Heart left ventricle (tissue), 13 donors: ENCODE results near the gene WNT6.

Source experiments
- POLR2A ChIP-seq, 2 donors: fragments of 450-650 bp; IDR thresholded peaks; one replicate each; pipeline ENCODE4 v1.6.1; 2017; ENCODE audit warnings: antibody characterized with exemption in 2 of 2, mild to moderate bottlenecking in 2 of 2, moderate library complexity in 2 of 2
- TF ChIP-seq, protein P1 (sequence below), 12 donors: fragments of 200-600 bp; sonication (generic) in 4 of 12; IDR thresholded peaks; one replicate each; pipeline versions ENCODE4 v1.5.0 to v1.8.0; 2018 to 2022; ENCODE audit warnings: antibody characterized with exemption in 12 of 12, mild to moderate bottlenecking in 5 of 12
- donor health status: ischemic (EF 13 %, LVEDD 7.1; RV severe dilation, severe dysfunction).
- donor health status: DM: no; HTN: yes; CAD: no.
- donor health status: DM: no; HTN: no; CAD: no.
- donor health status: ischemic (EF 25% LVEDD 6.9; RV normal size, moderate dysfunction).
- donor health status: ischemic (EF 25% LVEDD 5.7; RV mildly dilated, moderate dysfunction).
- donor health status: ischemic (EF 35%, LVEDD 5.7; RV mildly dilated, moderate dysfunction).
- donor health status: nonischemic (EF 11% LVEDD 7.7; RV severe dilation, severe dysfunction).
- donor health status: DM: yes; HTN: yes; CAD: no.
- donor health status: PGD.
- donor health status: ischemic (EF 29% LVEDD 5.4; RV normal size, mild dysfunction).
- donor health status: nonischemic (EF 23%, LVEDD 6.1; RV moderate dilation, normal function).

DNA sequence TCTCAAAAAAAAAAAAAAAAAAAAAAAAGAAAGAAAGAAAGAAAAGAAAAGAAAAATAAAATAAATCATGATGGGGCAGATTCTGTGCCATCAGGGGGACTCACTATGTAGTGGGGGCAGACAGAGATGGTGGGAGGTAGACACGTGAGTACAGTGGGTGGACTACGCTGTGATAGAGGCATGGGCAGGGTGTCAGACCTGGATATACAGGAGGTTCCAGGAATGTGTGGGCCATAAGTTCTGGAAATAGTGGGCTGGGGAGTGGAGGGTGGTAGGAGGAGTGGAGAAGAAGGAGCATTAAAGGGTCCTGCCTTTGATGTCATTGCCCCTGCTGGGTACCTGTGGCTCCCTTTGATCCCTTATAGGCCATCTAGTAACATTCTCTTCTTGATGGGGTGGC lies 8.8 kb upstream of the WNT6 start:
- no peak for TF ChIP-seq POLR2A (IDR thresholded peaks at IDR 0.05)
- TF ChIP-seq, protein P1, sequence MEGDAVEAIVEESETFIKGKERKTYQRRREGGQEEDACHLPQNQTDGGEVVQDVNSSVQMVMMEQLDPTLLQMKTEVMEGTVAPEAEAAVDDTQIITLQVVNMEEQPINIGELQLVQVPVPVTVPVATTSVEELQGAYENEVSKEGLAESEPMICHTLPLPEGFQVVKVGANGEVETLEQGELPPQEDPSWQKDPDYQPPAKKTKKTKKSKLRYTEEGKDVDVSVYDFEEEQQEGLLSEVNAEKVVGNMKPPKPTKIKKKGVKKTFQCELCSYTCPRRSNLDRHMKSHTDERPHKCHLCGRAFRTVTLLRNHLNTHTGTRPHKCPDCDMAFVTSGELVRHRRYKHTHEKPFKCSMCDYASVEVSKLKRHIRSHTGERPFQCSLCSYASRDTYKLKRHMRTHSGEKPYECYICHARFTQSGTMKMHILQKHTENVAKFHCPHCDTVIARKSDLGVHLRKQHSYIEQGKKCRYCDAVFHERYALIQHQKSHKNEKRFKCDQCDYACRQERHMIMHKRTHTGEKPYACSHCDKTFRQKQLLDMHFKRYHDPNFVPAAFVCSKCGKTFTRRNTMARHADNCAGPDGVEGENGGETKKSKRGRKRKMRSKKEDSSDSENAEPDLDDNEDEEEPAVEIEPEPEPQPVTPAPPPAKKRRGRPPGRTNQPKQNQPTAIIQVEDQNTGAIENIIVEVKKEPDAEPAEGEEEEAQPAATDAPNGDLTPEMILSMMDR (IDR thresholded peaks at IDR 0.05): no peak
